HCT116 (cell line): ENCODE data around the gene ZNF708. TPM values are rescaled to one million over a fixed set of nuclear protein-coding genes. Genes with fewer than 3 reads are reported as not detected.

ENCODE experiments used
- ATAC-seq: fragments of 200-7000 bp; cut with Tn5 transposase; 2 replicates; pipeline ENCODE4 v1.9.1; 2020; ENCODE audit warnings: mild to moderate bottlenecking, moderate library complexity
- BruUV-seq: library from RNA; stranded (reverse); fragments of 400-500 nt; replicated peaks from 2 replicates; lab custom pipeline; 2021; lab: Mats Ljungman, UMichigan
- CTCF ChIA-PET: fragments of 300-600 bp; sonication (Branson Sonifier 250); formaldehyde crosslinking; loops from one replicate; lab custom pipeline; 2021; ENCODE audit warnings: antibody characterized with exemption; lab: Charles Lee
- POLR2A ChIA-PET: fragments of 300-600, 350-600 bp; sonication (Branson Sonifier 250); formaldehyde crosslinking; loops from one replicate; lab custom pipeline; 2021; ENCODE audit warnings: antibody characterized with exemption; lab: Charles Lee
- RAD21 ChIA-PET, 2 experiments: fragments of 300-600 bp; sonication (Branson Sonifier 250); formaldehyde crosslinking; loops; one replicate each; lab custom pipeline; 2023; ENCODE audit warnings: low total read pairs in 2 of 2; ENCODE audit not compliant: uncharacterized antibody in 2 of 2, unreplicated experiment in 2 of 2, low non-redundant PET in 1 of 2; lab: Charles Lee
- DNase-seq: peaks from one replicate; pipeline ENCODE4 v3.0.0-alpha.2; 2010; ENCODE audit warnings: low read depth, low spot score
- H2AFZ ChIP-seq: fragments of 200-600 bp; shearing (Covaris generic), sonication (generic); 2 replicates; pipeline ENCODE4 v1.6.1; 2017; ENCODE audit warnings: low read depth, mixed run types, mixed read lengths, antibody characterized with exemption, low read length; ENCODE audit not compliant: poor library complexity, severe bottlenecking
- H3K27ac ChIP-seq: 2 replicates; pipeline ENCODE4 v1.5.1; 2012; ENCODE audit warnings: low read depth, low read length
- H3K27me3 ChIP-seq: fragments of 200-600 bp; sonication (generic); 2 replicates; pipeline ENCODE4 v1.6.1; 2016; ENCODE audit warnings: mixed run types, low read length, mixed read lengths; ENCODE audit not compliant: insufficient read depth
- H3K36me3 ChIP-seq, 2 experiments: fragments of 200-500 bp in 1 of 2; fragments of 200-600 bp in 1 of 2; sonication (Bioruptor generic) in 1 of 2; sonication (generic) in 1 of 2; 2 replicates each; pipeline versions ENCODE4 v1.5.1 to v1.6.1; 2014 to 2016; ENCODE audit warnings: low read length in 2 of 2, inconsistent platforms in 1 of 2, mixed read lengths in 1 of 2, mixed run types in 1 of 2; ENCODE audit not compliant: insufficient read depth in 2 of 2, control insufficient read depth in 1 of 2
- H3K4me1 ChIP-seq, 2 experiments: fragments of 200-600 bp in 1 of 2; sonication (generic) in 1 of 2; 2 replicates each; pipeline versions ENCODE4 v1.5.1 to v1.6.1; 2012 to 2017; ENCODE audit warnings: low read length in 2 of 2, inconsistent platforms in 1 of 2, mild to moderate bottlenecking in 1 of 2, mixed read lengths in 1 of 2, mixed run types in 1 of 2, moderate library complexity in 1 of 2; ENCODE audit not compliant: insufficient read depth in 2 of 2, control insufficient read depth in 1 of 2
- H3K4me2 ChIP-seq: fragments of 200-600 bp; sonication (generic); 2 replicates; pipeline ENCODE4 v1.6.1; 2017; ENCODE audit warnings: mixed run types, low read length, mixed read lengths
- H3K4me3 ChIP-seq, 2 experiments: fragments of 200-600 bp in 1 of 2; sonication (generic) in 1 of 2; replicated peaks in 1 of 2; 2 replicates each; pipeline ENCODE4 v1.5.1; 2011 to 2016; ENCODE audit warnings: low read length in 2 of 2, control low read depth in 1 of 2, low read depth in 1 of 2, mild to moderate bottlenecking in 1 of 2, mixed read lengths in 1 of 2, mixed run types in 1 of 2
- H3K79me2 ChIP-seq: fragments of 200-600 bp; sonication (generic); 2 replicates; pipeline ENCODE4 v1.6.1; 2017; ENCODE audit warnings: mild to moderate bottlenecking, mixed run types, low read length, moderate library complexity, mixed read lengths; ENCODE audit not compliant: insufficient read depth
- H3K9ac ChIP-seq: fragments of 200-600 bp; sonication (generic); 2 replicates; pipeline ENCODE4 v1.6.1; 2016; ENCODE audit warnings: low read length, mixed read lengths
- H3K9me2 ChIP-seq: fragments of 200-600 bp; sonication (generic), shearing (Covaris generic); 2 replicates; pipeline ENCODE4 v1.6.1; 2017; ENCODE audit warnings: mixed run types, mild to moderate bottlenecking, moderate library complexity; ENCODE audit not compliant: insufficient read depth
- H3K9me3 ChIP-seq, 2 experiments: fragments of 200-500 bp in 1 of 2; fragments of 200-600 bp in 1 of 2; sonication (Bioruptor generic) in 1 of 2; sonication (generic) in 1 of 2; 2 replicates each; pipeline ENCODE4 v1.6.1; 2014 to 2017; ENCODE audit warnings: low read length in 2 of 2, mixed read lengths in 2 of 2, inconsistent platforms in 1 of 2, low read depth in 1 of 2, mild to moderate bottlenecking in 1 of 2, mixed run types in 1 of 2, moderate library complexity in 1 of 2; ENCODE audit not compliant: control insufficient read depth in 1 of 2, insufficient read depth in 1 of 2
- H4K20me1 ChIP-seq: fragments of 200-600 bp; sonication (generic), shearing (Covaris generic); 2 replicates; pipeline ENCODE4 v1.6.1; 2017; ENCODE audit warnings: mixed run types, mild to moderate bottlenecking, moderate library complexity; ENCODE audit not compliant: insufficient read depth
- CBX3 ChIP-seq: IDR thresholded peaks from 2 replicates; pipeline ENCODE4 v1.6.1; 2012; ENCODE audit warnings: low read depth
- CEBPB ChIP-seq: IDR thresholded peaks from 2 replicates; pipeline ENCODE4 v1.6.1; 2012; ENCODE audit warnings: low read depth
- CTCF ChIP-seq, 3 experiments: fragments of 200-600 bp in 1 of 3; sonication (generic) in 1 of 3; IDR thresholded peaks in 2 of 3; conservative IDR thresholded peaks in 1 of 3; 2 replicates each; pipeline ENCODE4 v1.5.1; 2012 to 2017; ENCODE audit warnings: low read depth in 2 of 3, low read length in 2 of 3, antibody characterized with exemption in 1 of 3, borderline replicate concordance in 1 of 3, control low read depth in 1 of 3, mild to moderate bottlenecking in 1 of 3, mixed read lengths in 1 of 3, mixed run types in 1 of 3, moderate library complexity in 1 of 3; ENCODE audit not compliant: insufficient read depth in 1 of 3
- ELF1 ChIP-seq: IDR thresholded peaks from 2 replicates; pipeline ENCODE4 v1.6.1; 2012; ENCODE audit warnings: low read depth, borderline replicate concordance
- EZH2 ChIP-seq: fragments of 200-600 bp; sonication (generic); IDR thresholded peaks from 2 replicates; pipeline ENCODE4 v1.6.1; 2017; ENCODE audit warnings: antibody characterized with exemption, mixed run types
- EZH2phosphoT487 ChIP-seq: fragments of 200-600 bp; IDR thresholded peaks from 2 replicates; pipeline ENCODE4 v1.6.1; 2018; ENCODE audit warnings: antibody characterized with exemption, borderline replicate concordance
- FOSL1 ChIP-seq: IDR thresholded peaks from 2 replicates; pipeline ENCODE4 v1.6.1; 2012; ENCODE audit warnings: low read depth
- JUND ChIP-seq: IDR thresholded peaks from 2 replicates; pipeline ENCODE4 v1.6.1; 2012
- MAX ChIP-seq: IDR thresholded peaks from 2 replicates; pipeline ENCODE4 v1.6.1; 2012
- POLR2A ChIP-seq: IDR thresholded peaks from 2 replicates; pipeline ENCODE4 v1.7.0; 2011; ENCODE audit warnings: borderline replicate concordance; ENCODE audit not compliant: insufficient read depth, insufficient read length; ENCODE audit errors: extremely low read depth
- POLR2AphosphoS5 ChIP-seq: IDR thresholded peaks from 2 replicates; pipeline ENCODE4 v1.6.1; 2011; ENCODE audit warnings: mild to moderate bottlenecking, low read depth, low read length, moderate library complexity
- RAD21 ChIP-seq: IDR thresholded peaks from 2 replicates; pipeline ENCODE4 v1.6.1; 2012; ENCODE audit warnings: low read depth, mild to moderate bottlenecking
- SIN3A ChIP-seq: IDR thresholded peaks from 2 replicates; pipeline ENCODE4 v1.6.1; 2012; ENCODE audit warnings: low read depth
- SP1 ChIP-seq: IDR thresholded peaks from 2 replicates; pipeline ENCODE4 v1.6.1; 2012; ENCODE audit warnings: low read depth
- SRF ChIP-seq: IDR thresholded peaks from 2 replicates; pipeline ENCODE4 v1.6.1; 2012; ENCODE audit warnings: low read depth
- ZBTB33 ChIP-seq: IDR thresholded peaks from 2 replicates; pipeline ENCODE4 v1.6.1; 2011; ENCODE audit warnings: mild to moderate bottlenecking, low read length, moderate library complexity; ENCODE audit not compliant: insufficient replicate concordance; ENCODE audit errors: extremely low read depth
- ZFX ChIP-seq: fragments of 450-650 bp; IDR thresholded peaks from 2 replicates; pipeline ENCODE4 v1.6.1; 2017
- ZNF274 ChIP-seq: fragments of 200-500 bp; sonication (Bioruptor generic); IDR thresholded peaks from 2 replicates; pipeline ENCODE4 v1.6.1; 2014; ENCODE audit warnings: mild to moderate bottlenecking, low read depth, low read length, inconsistent platforms
- intact Hi-C: fragments of 100-400 bp; cut with micrococcal nuclease; formaldehyde crosslinking; loops from 2 replicates; pipeline ENCODE4 v1.10.0; 2022
- total RNA-seq: library from RNA; stranded (reverse); gene quantifications from one replicate; pipeline ENCODE4 v1.2.1, GENCODE V29; 2021; ENCODE audit not compliant: unreplicated experiment

Gene ZNF708
- total RNA-seq, 1 experiment from 2014 or later, result 5.3 TPM

- no TSS peak for BruUV-seq
- no peak for TF ChIP-seq CEBPB
- TF ChIP-seq POLR2A, result no peak
- TF ChIP-seq MAX, result no peak
- no peak for TF ChIP-seq ZNF274
- no peak for TF ChIP-seq CTCF (IDR thresholded peaks at IDR 0.05 in 2 of 3, conservative IDR thresholded peaks at IDR 0.05 in 1 of 3; ENCODE audit: borderline replicate concordance in 1 of 3, insufficient read depth in 1 of 3, low read depth in 2 of 3, low read length in 2 of 3)
- TF ChIP-seq JUND, result no peak
- TF ChIP-seq ZBTB33, result no peak
- no peak for TF ChIP-seq RAD21
- no peak for TF ChIP-seq EZH2
- TF ChIP-seq EZH2phosphoT487, result no peak
- no peak for TF ChIP-seq SRF
- TF ChIP-seq FOSL1, result no peak
- TF ChIP-seq ELF1, result no peak
- no peak for TF ChIP-seq POLR2AphosphoS5
- no peak for TF ChIP-seq SIN3A
- no peak for TF ChIP-seq SP1
- no peak for TF ChIP-seq CBX3
- no peak for TF ChIP-seq ZFX
- H3K79me2 ChIP-seq, result peaks cover 37% of the 10 kb centered on the region
- H3K4me2 ChIP-seq, result no peak overlapping the region
- ChIA-PET RAD21 (no interaction called here), CTCF (no interaction called here), POLR2A (no interaction called here)
- peaks cover 0 to 10% of the 10 kb centered on the region in 2 experiments; a peak in 2 of 4 replicates for H3K36me3 ChIP-seq
- H3K9ac ChIP-seq, result no peak overlapping the region
- H3K9me3 ChIP-seq, result no peaks in the 10 kb centered on the region
- H3K4me1 ChIP-seq, result no peaks in the 10 kb centered on the region
- H2AFZ ChIP-seq, result no peak overlapping the region
- no peaks in the 10 kb centered on the region for H3K9me2 ChIP-seq
- H3K27ac ChIP-seq, result no peak overlapping the region
- no peak for DNase-seq
- intact Hi-C loops, result no loop called here
- H3K27me3 ChIP-seq, result no peaks in the 10 kb centered on the region
- ATAC-seq, result no peak
- H3K4me3 ChIP-seq, result no peak overlapping the region
- no peaks in the 10 kb centered on the region for H4K20me1 ChIP-seq
Observed at GRCh38 chr19:21321996-21322395, 7.2 kb downstream of the ZNF708 start.
